Measurements from ENCODE around the gene GRIN1.

Gene GRIN1

DNA sequence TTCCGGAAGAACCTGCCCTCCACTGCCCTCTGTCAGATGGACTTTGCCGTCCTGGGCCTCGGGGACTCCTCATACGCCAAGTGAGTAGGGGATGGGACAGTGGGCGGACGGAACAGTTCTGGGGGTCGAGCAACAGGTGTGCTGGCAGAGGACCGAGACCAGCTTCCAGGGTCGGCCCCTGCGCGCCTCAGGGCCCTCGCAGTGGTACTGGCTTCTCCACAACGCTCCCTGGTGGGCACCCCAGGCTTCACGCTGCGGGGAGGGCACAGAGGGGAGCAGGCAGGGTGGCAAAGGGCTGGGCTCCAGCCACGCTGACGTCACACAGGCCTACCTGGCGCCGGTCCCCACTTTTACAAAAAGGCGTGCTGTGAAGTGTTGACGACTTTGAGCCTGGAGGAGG lies 73.6 kb downstream of the GRIN1 start:
- H2AFZ ChIP-seq (ENCODE audit: low read length): no peak overlapping the region
- H3K4me3 ChIP-seq (ENCODE audit: low read length, poor library complexity, severe bottlenecking): no peak overlapping the region
- no peaks in the 10 kb centered on the region for H3K9me2 ChIP-seq (replicated peaks; ENCODE audit: low read depth, low read length)
- H3K4me2 ChIP-seq (ENCODE audit: low read depth, low read length, poor library complexity, severe bottlenecking): no peak overlapping the region
- H4K20me1 ChIP-seq (ENCODE audit: insufficient read depth, low read length, poor library complexity, severe bottlenecking): no peaks in the 10 kb centered on the region
- peaks cover 1% of the 10 kb centered on the region for H3K4me1 ChIP-seq (ENCODE audit: insufficient read depth, low read length, poor library complexity, severe bottlenecking)
- H3K9me3 ChIP-seq (ENCODE audit: insufficient read depth, low read depth, low read length): no peaks in the 10 kb centered on the region
- H3K79me2 ChIP-seq (ENCODE audit: insufficient read depth, low read length): peaks cover 5% of the 10 kb centered on the region; the same call in 1 of the 2 replicates
- H3K27me3 ChIP-seq (ENCODE audit: insufficient read depth, low read length, poor library complexity, severe bottlenecking): no peaks in the 10 kb centered on the region
- no peak overlapping the region for H3K9ac ChIP-seq (ENCODE audit: low read depth, low read length, poor library complexity, severe bottlenecking)
- no peaks in the 10 kb centered on the region for H3F3A ChIP-seq (ENCODE audit: low read depth)
- TF ChIP-seq EZH2phosphoT487 (IDR thresholded peaks at IDR 0.05; ENCODE audit: borderline replicate concordance): no peak
- TF ChIP-seq, protein P1, sequence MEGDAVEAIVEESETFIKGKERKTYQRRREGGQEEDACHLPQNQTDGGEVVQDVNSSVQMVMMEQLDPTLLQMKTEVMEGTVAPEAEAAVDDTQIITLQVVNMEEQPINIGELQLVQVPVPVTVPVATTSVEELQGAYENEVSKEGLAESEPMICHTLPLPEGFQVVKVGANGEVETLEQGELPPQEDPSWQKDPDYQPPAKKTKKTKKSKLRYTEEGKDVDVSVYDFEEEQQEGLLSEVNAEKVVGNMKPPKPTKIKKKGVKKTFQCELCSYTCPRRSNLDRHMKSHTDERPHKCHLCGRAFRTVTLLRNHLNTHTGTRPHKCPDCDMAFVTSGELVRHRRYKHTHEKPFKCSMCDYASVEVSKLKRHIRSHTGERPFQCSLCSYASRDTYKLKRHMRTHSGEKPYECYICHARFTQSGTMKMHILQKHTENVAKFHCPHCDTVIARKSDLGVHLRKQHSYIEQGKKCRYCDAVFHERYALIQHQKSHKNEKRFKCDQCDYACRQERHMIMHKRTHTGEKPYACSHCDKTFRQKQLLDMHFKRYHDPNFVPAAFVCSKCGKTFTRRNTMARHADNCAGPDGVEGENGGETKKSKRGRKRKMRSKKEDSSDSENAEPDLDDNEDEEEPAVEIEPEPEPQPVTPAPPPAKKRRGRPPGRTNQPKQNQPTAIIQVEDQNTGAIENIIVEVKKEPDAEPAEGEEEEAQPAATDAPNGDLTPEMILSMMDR (conservative IDR thresholded peaks at IDR 0.05; ENCODE audit: low read length): no peak; the same call in 1 of the 2 replicates
- H3K36me3 ChIP-seq (ENCODE audit: insufficient read depth, low read length): no peaks in the 10 kb centered on the region

- H3F3A ChIP-seq (ENCODE audit: low read depth): no peaks in the 10 kb centered on the region
- no peak for TF ChIP-seq EZH2phosphoT487 (IDR thresholded peaks at IDR 0.05; ENCODE audit: borderline replicate concordance)
- TF ChIP-seq, protein P1 (conservative IDR thresholded peaks at IDR 0.05; ENCODE audit: low read length): peak; percentile 25; the same call in 1 of the 2 replicates
- no peaks in the 10 kb centered on the region for H3K79me2 ChIP-seq (ENCODE audit: insufficient read depth, low read length)
- H3K36me3 ChIP-seq (ENCODE audit: insufficient read depth, low read length): no peaks in the 10 kb centered on the region
- H3K4me2 ChIP-seq (ENCODE audit: low read depth, low read length, poor library complexity, severe bottlenecking): no peak overlapping the region
- no peaks in the 10 kb centered on the region for H3K9me2 ChIP-seq (replicated peaks; ENCODE audit: low read depth, low read length)
- H2AFZ ChIP-seq (ENCODE audit: low read length): no peak overlapping the region
- H3K27me3 ChIP-seq (ENCODE audit: insufficient read depth, low read length, poor library complexity, severe bottlenecking): no peaks in the 10 kb centered on the region
- no peak overlapping the region for H3K4me3 ChIP-seq (ENCODE audit: low read length, poor library complexity, severe bottlenecking)
- no peaks in the 10 kb centered on the region for H3K4me1 ChIP-seq (ENCODE audit: insufficient read depth, low read length, poor library complexity, severe bottlenecking)
- no peak overlapping the region for H3K9ac ChIP-seq (ENCODE audit: low read depth, low read length, poor library complexity, severe bottlenecking)
- no peaks in the 10 kb centered on the region for H3K9me3 ChIP-seq (ENCODE audit: insufficient read depth, low read depth, low read length)
- no peaks in the 10 kb centered on the region for H4K20me1 ChIP-seq (ENCODE audit: insufficient read depth, low read length, poor library complexity, severe bottlenecking)
Measured at GRCh38 chr9:137213160-137214060, 74.5 kb downstream of the GRIN1 start.

- H3K36me3 ChIP-seq (ENCODE audit: insufficient read depth, low read length): no peaks in the 10 kb centered on the region
- TF ChIP-seq, protein P1 (conservative IDR thresholded peaks at IDR 0.05; ENCODE audit: low read length): no peak
- TF ChIP-seq EZH2phosphoT487 (IDR thresholded peaks at IDR 0.05; ENCODE audit: borderline replicate concordance): no peak
Measured at GRCh38 chr9:137214620-137215019, 75.7 kb downstream of the GRIN1 start.

More at GRCh38 chr9:137214620-137215019, 75.7 kb downstream of the GRIN1 start:
- Histone ChIP-seq H3K9ac (ENCODE audit: low read depth, low read length, poor library complexity, severe bottlenecking) (no peak overlapping the region), H3K27me3 (ENCODE audit: insufficient read depth, low read length, poor library complexity, severe bottlenecking) (no peaks in the 10 kb centered on the region), H3F3A (ENCODE audit: low read depth) (no peaks in the 10 kb centered on the region), H2AFZ (ENCODE audit: low read length) (no peak overlapping the region), H4K20me1 (ENCODE audit: insufficient read depth, low read length, poor library complexity, severe bottlenecking) (no peaks in the 10 kb centered on the region), H3K4me3 (ENCODE audit: low read length, poor library complexity, severe bottlenecking) (no peak overlapping the region), H3K79me2 (ENCODE audit: insufficient read depth, low read length) (no peaks in the 10 kb centered on the region), H3K9me3 (ENCODE audit: insufficient read depth, low read depth, low read length) (no peaks in the 10 kb centered on the region), H3K4me1 (ENCODE audit: insufficient read depth, low read length, poor library complexity, severe bottlenecking) (no peaks in the 10 kb centered on the region), H3K9me2 (replicated peaks; ENCODE audit: low read depth, low read length) (no peaks in the 10 kb centered on the region), H3K4me2 (ENCODE audit: low read depth, low read length, poor library complexity, severe bottlenecking) (no peak overlapping the region)
